Embryonic facial prominence (tissue), 1 donor: ENCODE data around the gene SLC25A29.

ENCODE experiments used
- DNase-seq: peaks from one replicate; pipeline ENCODE4 v3.0.0-alpha.2; 2016; ENCODE audit errors: extremely low spot score

Gene SLC25A29

DNA sequence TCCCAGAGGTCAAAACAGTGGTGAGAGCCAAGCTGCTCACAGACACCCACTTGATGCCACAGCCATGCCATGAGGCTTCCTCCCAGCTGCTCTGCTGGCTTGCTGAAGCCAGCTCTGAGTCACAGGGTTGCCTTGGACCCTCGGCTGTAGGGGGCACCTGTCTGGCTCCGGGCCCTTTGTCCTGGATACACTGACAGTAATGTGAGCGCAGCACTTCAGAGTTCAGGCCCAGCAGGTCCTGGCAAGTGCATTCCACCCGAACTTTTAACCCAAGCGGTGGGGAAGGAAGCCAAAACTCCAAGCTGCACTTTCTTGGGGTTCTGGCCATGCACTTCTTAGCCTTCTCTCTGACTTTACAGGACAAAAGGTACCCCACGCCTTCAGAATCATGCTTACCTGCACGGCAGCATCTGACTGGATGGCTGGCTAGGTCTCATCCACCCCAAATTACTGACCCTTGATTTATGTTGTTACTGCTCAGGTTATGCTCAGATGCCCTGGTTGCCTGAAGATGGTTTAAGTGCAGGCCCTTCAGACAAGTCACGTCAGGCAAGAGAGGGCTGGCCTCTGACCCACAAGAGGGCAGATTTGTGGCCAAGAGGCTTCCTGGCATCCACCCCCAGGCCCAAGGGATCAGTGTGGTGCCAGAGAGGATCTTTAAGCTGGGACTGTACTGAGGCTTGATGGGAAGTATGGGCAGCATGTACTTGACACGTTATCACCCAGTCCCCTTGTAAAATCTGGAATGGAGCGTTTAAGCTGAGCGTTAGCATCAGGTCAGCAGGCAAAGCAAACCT, 24.8 kb downstream of the SLC25A29 start:
- DNase-seq, result no peak

DNA sequence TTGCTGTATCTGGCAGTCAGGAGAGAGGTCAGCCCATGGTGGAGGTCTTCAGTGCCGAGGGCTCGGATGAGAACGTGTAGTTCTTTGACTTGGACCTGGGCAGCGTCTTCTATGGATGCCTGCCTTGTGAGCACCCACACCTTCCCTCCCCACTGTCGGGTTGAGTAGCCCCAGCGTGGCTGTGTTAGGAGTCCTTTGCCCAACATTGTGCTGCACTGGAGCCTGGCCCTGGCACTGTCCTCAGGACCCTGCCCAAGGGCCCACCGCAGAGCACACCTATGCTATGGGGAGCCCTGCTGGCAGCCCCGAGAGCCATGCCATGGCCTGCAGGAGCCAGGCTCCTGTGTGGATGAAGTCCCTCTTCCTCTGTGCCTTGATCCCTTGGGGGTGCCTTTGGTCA, 26.7 kb downstream of the SLC25A29 start:
- DNase-seq, result no peak

DNA sequence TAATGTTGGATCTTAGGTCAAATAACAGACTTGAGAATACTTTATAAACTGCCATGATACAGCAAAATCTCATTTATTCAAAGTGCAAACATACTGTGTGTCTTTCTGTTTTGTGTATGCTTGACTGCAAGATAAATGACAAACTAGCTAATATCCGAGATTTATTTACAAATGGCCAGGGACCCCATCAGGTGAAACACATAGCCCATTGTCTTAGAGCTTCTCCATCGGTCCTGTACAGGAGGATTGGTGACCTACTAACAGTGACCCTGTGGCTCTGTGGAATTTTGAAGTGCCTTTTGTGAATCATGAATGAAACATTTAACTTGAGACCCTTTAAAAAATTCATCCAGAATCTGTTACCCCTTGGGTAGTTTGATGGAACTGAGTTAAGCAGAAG, 27.1 kb downstream of the SLC25A29 start:
- DNase-seq, result no peak

DNA sequence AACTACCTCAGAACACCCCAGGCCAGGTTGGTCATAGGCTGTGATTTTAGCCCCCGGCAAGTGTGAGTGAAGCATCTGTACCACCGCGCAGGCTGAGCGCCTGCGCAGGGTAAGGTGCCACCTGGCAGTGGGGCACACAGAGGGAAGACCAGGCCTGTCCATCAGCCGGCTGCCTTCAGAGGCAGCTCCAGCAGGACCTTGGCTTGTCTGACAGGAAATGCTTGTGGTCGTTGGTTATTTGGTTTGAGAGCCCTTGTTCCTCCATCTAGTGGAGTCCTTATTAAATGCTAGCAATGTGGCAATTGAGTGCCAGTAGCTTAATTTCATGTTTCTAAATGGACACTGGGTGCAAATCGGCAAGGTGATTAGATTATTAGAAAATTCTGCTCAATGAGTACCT, 27.5 kb downstream of the SLC25A29 start:
- no peak for DNase-seq

DNA sequence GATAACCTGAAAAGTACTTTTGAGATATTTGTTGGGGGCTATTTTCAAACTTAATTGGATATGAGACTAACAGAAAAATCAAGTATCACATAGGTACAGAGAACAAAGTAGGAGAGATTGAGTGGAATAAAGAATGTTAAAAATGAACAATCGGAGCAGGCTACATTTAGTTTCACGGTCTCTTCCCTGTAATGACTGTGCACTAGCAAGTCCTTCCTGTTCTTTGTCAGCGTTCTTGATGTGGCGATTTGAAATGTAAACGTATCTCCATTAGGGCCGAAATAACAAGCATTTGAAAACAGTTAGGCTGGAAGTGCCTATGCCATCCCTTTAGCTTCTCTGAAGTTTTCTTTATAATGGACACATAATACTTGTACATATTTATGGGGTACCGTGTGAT, 31.0 kb downstream of the SLC25A29 start:
- no peak for DNase-seq

DNA sequence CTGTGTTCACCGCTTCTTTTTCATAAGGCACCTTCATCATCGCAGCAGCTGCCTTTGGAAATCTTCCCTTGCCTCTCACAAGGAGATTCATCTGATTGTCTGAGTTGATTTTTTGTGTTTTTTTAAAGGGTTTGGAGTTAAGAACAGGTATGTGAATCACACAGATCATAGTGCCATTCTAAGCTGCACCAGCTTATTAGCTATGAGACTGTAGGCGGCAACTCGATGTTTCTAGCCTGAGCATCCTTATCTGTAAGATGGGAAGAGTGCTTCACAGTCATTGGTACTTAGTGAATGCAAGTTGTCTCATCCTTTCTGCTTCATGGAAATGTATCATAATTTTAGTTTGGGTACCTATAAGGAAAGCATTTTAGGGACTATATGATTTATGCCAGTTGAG, 32.0 kb downstream of the SLC25A29 start:
- no peak for DNase-seq

DNA sequence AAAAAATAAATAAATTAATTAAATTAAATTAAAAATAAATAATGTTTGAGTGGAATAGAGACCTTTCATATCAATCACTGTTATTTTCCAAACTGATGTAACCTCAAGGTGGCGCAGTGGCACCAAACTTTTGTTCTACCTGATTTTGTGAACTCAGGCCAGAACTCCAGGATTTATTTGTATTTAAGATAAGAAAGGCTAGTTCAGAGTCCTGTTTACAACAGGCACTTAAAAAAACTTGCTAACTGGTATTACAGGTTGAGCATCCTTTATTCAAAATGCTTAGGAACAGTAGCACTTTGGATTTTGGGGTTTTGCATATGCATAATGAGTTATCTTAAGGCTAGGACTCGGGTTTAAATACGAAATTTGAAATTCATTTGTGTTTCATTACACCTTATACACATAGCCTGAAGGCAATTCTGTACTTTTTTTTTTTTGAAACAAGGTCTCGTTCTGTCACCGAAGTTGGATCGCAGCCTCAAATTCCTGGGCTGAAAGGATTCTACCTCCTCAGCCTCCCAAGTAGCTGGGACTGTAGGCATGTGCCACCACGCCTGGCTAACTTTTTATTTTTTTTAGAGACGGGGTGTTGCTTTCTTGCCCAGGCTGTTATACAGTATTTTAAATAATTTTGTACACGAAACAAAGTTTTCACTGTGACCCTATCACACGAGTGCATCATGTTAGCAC, 34.9 kb downstream of the SLC25A29 start:
- no peak for DNase-seq

DNA sequence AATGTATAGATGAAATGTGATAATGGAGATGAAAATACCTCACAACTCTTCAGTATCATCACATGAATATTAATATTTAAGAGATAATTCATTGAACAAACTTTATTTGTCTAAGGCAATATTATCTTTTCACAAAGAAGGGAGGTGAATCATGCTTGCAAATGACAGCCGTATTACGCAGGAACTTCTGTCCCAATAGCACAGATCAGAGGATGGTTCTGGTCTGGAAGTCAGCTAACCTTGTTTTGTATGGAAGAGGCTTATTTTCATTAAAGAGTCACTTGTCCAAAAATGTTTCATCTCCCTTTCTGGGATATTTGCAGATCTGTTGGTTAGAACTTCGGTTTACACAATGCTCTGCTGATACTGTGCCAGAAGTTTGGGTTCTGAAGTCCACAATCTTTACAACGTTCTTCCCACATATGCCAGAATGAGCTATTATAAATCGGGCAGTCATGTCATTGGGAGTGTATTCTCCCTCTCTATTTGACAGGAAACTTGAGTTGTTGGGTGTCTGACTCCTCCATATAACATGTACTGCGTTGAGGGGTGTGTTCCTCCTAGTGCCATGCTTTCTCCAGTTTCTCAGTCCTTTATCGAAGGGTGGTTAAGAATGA, 37.5 kb downstream of the SLC25A29 start:
- no peak for DNase-seq

DNA sequence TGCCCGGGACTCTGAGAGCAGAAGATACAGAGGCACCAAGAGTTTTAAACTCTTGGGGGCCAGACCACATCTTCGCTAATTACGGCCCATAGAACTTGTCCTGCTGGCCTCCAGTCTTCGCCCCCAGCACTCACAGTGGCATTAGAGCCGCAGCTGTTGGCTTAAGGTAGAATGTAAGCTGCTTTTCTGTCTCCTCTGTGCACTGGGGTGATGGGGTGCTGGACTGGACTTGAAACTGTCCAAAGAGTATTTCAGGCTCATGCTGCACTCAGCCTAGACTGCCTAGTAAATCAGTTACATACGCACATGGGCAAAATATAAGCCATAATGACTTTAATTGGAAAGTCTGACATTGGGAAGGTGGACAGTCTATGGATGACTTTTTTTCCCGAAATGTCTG, 38.3 kb downstream of the SLC25A29 start:
- no peak for DNase-seq

DNA sequence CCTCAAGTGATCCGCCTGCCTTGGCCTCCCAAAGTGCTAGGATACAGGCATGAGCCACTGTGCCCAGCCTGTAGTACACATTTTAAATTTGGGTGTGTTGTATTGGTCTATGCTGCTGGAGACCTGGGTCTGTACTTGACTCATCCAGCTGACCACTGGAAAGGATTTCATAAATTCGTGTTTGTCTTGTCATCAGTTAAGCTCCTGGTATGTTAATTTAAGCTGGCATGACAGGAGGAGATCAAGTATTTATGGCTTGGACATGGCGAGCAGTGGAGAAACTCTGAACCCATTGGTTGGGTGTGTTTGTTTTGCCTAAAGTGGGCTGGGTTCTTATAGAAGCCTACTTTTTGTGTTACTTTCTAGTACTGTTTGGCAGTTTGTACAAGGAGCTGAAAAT, 43.1 kb downstream of the SLC25A29 start:
- no peak for DNase-seq

DNA sequence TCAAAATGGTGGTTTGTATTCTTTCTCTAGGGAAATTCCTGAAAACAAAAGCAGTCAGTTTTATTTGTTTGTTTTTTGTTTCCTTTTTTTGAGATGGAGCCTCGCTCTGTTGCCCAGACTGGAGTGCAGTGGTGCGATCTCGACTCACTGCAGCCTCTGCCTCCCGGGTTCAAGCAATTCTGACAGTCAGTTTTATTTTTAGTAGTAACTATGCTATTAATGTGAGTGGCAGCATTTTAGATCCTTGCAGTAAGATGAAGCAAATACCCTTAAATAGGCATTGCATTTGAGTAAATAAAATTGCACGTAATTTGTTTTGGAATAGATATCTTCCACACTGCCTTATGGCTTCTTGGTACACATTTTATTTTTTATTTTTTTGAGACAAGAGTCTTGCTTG, 43.7 kb downstream of the SLC25A29 start:
- DNase-seq, result no peak

DNA sequence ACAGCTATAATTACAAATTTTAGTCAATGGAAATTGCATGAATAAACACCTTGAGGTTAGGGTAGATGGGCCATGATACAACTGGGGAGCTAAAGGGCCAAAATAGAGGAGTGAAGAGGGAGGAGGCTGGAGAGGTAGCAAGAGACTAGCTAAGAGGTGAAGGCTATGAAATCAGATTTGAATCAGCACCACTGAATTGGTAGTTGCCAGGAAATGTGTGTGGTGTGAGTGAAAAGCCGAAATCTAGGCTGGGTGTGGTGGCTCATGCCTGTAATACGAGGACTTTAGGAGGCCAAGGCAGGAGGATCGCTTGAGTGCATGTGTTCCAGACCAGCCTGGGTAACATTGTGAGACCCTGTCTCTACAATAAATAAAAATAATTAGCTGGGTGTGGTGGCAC, 44.6 kb downstream of the SLC25A29 start:
- DNase-seq, result no peak

DNA sequence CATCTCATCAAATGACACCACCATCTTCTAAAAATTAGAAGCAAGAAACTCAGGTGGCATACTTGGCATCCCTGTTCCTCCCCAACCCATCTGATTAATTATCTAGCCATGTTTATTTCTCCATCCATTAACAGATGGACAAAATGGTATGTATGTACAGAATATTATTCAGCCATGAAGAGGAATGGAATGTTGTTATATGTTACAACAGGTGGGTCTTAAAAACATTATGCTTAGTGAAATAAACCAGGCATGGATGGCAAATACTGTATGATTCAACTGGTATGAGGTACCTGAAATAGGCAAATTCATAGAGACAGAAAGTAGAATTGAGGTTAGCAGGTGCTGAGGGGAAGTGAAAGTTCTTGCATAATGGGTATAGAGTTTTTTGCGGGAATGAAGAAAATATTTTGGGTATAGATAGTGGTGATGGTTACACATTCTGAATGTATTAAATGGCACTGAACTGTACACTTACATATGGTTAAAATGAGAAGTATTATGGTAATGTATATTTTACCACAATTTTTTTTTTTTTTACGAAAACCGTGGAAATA, 49.8 kb downstream of the SLC25A29 start:
- no peak for DNase-seq

DNA sequence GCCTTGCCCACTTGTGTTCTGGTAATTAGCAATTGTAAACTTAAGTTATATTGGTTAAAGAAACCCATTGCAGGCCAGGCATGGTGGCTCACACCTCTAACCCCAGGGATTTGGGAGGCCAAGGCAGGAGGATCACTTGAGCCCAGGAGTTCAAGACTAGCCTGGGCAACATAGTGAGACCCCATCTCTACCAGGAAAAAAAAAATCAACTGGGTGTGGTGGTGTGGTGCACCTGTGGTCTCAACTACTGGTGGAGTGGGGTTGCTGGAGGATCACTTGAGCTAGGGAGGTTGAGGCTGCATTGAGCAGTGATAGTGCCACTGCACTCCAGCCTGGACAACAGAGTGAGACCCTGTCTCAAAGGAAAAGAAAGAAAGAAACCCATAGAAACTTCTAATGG, 53.6 kb downstream of the SLC25A29 start:
- DNase-seq, result no peak

DNA sequence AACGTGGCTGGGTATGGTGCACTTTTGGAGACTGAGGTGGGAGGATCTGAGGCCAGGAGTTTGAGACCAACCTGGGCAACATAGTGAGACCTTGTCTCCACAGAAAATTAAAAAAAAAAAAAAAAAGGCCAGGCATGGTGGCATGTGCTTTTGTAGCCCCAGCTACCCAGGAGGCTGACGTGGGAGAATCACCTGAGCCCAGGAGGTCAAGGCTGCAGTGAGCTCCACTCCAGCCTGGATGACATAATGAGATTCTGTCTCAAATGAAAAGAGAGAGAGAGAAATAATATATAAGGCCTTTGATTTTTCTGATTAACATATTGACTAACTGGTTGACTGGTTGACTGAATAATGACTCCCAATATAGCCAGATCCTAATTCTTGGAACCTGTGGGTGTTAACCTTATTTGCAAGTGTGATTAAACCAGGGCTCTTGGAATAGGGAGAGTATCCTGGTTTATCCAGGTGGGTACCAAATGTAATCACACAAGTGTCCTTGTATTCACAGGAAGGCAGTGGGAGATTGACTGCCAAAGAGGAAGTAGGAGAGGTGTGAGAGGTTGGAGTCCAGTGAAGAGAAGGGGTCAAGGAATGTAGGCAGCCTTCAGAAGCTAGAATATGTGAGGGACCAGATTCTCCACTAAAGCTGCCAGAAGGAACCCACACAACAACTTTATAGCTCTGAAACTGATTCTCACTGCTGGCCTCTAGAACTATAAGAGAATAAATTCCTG, 55.3 kb downstream of the SLC25A29 start:
- no peak for DNase-seq

DNA sequence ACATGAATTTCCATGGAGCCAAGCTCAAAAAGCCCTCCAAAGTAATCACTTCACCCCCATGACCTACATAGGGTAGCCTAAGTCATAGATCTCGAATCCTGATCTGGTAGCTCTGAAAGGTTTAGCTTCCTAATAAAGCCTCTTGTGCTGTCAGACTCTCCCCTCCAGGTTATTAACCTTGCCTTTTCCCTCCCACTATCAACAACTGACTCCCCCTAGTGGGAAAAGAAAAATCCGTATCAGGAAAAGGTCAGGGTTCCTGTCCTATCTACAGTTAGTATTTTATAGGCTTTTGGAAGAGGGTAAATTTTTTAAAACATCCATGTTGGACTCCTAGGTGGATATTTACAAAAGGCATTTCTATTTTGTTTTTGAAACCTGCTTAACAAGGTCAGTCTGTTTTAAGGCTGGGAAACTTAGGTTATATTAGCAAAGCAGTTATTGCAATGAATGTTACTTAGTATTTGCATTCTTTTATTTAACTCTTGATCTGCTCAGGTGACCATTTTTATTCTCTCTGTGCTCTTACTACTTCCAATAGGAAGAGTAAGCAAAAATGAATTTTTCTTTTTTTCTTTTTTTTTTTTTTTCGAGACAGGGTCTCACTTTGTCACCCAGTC, 59.3 kb downstream of the SLC25A29 start:
- DNase-seq, result no peak

DNA sequence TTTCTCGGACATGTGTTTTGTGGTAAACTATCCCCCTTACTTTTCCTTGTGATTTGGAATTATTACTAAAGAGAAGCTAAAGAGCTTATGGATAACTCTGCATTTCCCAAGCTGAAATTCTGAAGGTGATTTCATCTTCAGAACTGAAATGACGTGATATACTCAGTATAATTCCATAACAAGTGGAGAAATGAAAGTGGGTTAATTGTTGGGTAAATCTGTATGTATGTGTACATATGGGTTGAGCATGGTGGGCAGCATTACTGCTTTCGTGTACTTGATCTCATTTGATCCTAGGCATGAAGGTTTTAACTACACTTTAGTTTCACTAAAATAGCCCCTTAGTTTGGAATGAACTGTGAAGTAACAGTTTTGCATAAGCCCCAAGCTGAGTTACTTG, 63.2 kb downstream of the SLC25A29 start:
- DNase-seq, result no peak

DNA sequence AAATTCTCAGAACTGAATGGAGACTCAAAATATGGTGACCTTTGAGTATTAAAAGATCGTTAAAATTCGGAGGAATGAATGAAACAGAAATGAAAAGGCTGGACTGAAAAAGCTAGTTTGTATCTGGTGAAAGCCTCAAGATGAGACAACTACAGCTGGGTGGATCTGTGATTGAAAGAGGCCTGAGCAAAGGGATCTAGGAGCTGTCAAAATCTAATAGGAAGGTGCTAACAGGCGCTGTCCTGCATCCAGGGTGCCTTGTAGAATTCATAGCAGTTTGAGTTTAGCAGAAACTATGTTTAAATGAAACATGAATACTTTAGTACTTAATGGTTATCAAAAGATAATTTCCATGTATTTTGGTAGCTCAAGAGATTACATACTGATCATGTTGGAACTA, 65.0 kb downstream of the SLC25A29 start:
- no peak for DNase-seq
